SH-SY5Y (cell line): ENCODE data around the gene CNTN4.

Source experiments
- GATA2 ChIP-seq: IDR thresholded peaks from 2 replicates; pipeline ENCODE4 v1.6.1; 2011; ENCODE audit warnings: mild to moderate bottlenecking, low read depth, low read length
- GATA3 ChIP-seq: IDR thresholded peaks from 2 replicates; pipeline ENCODE4 v1.6.1; 2011; ENCODE audit warnings: low read depth, mild to moderate bottlenecking, low read length, moderate library complexity

DNA sequence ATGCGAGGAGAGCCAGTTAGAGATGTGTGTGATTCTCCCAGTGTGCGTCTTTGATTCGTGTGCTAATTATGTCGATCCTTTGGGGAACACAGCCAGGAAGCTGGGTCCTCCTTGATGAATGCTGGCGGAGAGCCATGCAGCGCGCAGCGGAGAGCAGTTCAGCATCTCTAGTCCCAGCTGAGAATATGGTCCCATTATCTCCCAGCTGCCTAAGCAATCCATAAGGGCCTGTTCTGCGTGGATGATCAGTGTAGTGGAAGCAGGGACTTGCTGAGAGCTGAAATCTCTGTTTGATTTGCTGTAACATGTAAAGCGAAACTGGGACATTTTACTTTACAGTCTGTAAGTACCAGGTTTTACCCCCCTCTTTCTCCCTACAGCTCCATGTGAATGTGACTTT is 412.7 kb downstream of the CNTN4 start:
- TF ChIP-seq GATA3 (no peak), GATA2 (peak; percentile 58; the same call in 1 of the 2 replicates)
